Measurements from ENCODE around the gene MAP3K1.
"Not testable (repeated sequence)": the region's sequence is repeated elsewhere in the genome, so short reads cannot be mapped to it uniquely, and the experiment has no call there.

The MAP3K1 gene

DNA sequence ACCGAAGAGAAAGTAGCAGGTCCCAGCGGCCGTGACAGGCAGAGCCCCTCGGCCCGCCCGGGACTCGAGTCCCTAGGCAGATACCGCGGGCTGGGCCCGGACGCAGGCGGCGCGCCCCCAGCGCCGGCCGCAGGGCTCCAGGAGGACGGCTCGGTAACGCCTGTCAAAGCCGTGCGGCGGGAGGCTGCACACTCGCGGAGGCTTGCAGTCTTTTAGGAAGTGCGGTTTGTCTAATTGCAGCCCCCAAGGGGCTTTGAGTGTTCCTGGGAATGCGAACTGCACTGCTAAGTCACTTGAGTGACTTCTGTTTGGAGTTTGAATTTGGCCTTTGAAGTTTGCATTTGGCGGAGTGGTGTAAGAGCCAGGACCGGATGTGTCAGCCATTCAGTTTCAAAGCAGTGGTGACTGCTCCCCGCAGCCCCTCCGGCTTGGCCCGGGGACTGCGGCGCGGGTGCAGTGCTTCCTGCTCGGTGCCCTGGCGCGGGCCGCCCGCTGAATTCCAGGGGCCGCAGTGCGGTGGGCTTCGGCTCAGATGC is 1.3 kb downstream of the MAP3K1 start:
- DNase-seq: peak; percentile 52 to 55

DNA sequence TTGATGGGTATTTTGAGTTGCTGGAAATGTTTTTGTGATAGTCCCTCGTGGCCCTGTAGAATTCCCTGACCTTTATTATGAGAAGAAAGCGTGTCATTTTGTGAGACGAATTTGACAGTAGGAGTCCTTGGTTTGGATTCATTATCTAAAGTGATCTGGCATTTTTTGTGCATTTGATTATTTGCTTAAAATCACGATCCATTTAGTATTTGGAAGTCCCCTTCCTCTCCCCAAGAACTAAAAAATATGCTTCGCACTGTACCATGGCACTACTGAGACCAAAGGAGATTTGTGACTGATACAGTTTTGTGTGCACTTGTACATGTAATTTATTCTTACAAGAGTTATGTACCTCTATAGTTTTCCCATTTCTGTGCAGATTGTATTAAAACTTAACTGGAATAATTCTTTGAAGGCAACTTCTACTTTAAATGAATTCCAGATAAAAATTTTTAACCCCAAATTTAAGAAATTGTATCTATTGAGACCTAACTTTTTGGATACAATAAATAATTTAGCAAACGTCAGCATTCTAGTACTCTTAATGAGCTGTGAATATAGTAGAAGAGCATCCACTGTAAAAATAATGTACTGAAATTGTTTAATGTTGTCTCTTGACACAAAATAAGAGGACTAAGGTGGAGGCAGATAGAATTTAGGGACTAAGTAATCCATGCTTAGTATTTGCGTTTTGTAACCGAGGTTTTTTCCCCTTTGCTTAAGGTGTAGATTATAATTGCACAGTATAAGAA is 2.1 kb downstream of the MAP3K1 start:
- DNase-seq: peak; percentile 45 to 59

DNA sequence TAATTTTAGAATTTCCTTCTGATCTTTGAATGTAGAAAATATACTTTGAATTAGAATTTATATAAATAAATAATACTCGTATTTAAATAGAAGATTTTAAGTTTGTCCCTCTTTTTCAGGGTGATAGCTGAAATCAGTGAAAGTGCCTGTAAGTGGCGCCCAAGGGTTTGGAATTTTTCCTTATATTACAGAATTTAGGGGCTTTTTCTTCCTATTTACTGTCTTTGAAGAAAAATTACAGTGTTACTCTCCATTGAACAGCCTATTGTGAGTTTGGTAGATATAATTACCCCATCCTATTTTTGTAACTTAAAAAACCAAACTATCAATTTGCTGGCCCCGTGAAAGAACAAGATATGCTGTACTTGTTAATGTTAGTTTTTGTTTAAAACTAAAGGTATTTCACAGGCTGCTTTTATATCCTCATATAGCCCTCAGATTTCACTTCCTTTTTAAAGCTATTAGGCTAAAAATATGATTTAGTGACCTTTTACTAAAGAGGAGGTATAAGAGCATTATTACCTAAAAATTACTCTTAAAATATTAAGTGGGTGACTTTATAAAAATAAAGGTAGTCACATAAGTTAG is 3.2 kb downstream of the MAP3K1 start:
- DNase-seq: peak; percentile 77 to 82

DNA sequence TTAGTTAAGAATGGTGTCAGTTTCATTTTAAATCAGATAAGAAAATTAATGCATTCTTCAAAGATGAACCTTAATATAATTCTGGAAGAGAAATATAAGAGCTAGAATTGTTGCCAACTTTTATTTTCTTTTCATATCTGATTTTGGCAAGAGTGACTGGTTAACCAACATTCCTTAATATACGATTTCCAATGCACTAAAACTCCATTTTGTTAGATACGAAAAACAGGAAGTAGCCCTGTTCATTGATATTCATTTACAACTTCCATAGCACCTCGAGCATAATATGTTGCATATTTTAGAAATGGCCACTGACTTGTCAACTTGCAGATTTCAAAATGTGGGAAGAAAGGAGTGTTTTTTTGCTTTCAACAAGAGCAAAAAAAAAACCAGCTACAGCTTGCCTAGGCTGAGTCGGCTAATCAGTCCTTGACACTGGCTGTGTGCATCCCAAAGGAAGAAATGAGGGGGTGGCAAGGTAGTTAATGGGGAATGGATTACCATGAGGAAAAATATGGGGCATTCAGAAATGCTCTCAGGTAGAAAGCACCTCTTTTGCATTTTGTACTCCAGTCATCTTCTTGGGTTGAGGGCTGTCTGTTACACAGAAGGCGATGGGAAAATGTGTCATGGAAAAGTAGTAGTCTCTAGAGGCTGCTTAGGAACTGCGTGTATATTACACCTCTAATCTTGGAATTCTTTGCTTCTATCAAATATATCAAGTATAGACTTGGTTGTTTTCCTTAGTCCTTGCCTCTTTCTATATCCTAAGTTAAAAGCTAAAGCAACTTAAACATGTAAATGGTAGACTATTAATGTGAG is 3.9 kb downstream of the MAP3K1 start:
- DNase-seq: peak; percentile 71 to 85

DNA sequence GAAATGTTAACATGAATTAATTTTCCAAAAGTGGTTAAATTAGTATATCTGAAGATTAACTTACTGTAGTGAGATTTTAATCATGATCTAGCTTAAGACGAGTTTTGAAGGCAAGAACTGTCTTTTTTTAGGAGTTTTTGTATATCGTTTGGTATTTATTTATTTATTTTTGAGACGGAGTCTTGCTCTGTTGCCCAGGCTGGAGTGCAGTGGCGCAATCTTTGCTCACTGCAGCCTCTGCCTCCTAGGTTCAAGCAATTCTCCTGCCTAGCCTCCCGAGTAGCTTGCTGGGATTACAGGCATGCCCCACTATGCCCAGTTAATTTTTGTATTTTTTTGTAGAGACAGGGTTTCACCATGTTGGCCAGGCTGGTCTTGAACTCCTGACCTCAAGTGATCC is 6.5 kb downstream of the MAP3K1 start:
- not testable (repeated sequence) for DNase-seq

DNA sequence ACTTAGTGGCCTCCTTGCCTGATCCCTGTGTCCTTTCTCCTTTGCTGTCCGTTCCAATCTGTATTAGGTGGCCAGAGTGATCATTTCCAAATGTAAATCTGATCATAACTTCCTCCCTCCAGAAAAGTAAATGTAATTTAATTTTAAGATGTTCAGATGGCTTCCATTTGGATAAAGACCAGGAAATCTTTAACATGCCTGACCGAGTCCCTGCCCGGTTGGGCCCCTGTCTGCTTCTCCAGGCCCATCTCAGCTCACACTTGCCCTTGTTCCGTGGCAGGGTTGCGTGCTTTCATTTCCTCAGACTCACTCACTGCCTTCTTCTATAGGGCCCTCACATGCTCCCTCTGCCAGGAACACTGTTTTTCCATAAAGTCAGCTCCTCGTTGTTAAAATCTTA is 7.6 kb downstream of the MAP3K1 start:
- DNase-seq: no peak

DNA sequence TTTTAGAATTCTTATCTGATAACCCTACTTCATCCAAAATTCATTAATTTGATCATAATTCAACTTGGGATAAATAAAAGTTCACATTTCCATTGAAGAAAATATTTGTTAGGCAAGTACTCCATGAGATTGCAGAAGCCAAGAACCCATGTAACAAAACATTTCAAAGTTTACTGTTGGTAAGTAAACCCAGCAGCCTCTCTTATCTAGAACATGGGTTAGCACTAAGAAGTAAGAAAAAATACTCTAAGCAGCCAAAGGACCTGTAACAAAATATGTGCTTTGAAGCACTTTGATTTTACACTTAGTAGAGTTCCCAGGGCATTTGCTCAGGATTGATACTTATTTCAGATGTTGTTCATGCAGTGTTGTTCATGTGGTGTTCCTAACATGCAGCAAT is 8.7 kb downstream of the MAP3K1 start:
- no peak for DNase-seq

DNA sequence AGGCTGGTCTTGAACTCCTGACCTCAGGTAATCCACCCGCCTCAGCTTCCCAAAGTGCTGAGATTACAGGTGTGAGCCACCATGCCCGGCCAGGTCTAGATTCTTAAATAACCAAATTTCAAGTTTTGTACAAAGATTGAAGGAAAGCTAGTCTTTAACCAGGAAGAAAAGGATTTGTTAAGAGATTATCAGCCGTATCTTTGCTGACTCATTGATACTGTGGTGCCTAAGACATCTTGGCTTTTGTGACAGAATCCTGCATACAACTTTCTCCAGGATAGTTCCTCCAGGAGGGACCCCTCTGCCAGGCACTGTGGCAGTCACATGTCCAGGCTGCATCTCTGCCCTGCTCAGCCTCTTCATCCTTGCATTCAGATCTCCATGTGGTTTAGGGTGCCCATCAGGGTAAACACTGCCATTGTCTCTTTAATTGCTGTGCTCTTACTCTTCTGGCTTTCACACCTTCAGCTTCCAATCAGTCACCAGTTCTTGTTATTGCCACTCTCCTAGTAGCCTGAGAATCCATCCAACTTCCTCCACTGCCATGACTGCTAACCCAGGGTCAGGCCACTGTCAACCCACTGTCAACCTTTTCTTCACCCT is 10.0 kb downstream of the MAP3K1 start:
- no peak for DNase-seq

DNA sequence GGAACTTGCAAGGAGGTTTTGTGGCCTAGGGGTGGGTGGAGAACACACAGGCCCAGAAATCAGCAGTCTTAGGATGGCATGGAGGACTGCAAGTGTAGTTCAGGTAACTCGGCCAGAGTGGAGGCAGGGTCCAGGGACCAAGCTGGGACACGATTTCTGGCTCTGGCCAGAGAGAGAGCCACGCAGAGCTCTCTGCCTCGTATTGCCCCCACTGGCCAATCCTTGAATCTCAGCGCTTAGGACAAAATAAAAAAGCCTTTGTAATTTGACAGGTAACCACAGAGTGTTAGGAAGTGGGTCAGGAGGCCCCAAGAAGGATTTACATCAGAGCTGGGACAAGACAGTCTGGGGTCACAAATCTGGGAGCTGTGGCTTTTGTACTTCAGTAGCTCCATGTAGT is 11.7 kb downstream of the MAP3K1 start:
- DNase-seq: no peak

DNA sequence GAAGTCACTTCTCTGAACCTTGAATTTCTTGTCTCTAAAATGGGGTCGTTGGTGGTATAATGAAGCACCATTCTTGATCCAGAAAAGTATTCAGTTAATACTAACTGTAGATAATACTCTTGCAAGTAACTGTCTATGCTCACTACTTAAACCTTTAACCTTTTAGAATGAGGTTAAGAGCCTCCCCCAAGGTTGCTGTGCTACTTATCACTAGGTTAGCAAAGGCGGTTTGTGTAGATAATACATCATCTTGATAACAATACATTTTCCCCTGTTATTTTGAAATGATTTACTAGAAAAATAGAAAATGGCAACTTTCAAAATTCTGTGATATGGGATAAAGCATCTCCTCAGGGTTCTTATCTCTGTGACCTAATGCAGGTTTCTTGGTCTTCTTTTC is 12.6 kb downstream of the MAP3K1 start:
- DNase-seq: no peak

DNA sequence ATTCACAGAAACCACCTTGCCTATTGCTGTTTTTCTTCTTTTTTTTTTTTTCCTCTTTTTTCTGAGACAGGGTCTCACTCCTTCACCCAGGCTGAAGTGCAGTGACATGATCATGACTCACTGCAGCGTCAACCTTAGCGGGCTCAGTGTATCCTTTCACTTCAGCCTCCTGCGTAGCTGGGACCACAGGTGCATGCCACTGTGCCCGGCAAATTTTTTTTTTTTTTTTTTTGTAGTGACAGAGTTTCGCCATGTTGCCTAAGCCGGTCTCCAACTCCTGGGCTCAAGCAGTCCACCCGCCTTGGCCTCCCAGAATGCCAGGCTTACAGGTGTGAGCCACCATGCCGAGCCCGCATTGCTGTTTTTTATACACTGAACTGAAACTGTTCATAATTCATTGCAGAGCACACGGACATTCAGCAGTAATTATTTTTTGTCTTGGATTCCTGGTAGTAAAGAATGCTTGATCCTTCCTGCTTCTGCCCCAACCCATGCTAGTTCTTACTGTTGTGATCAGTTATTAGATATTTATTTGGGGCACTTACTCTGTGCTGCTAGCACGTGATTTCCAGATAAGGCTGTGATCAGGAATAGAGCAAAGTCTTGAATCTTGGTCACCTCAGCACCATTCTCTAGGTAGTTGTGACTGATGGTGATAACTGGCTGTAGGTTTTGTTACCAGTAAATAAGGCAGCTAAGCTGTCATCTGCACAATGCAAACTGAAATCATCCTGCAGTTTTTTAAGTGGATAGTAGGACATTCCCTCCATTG is 14.0 kb downstream of the MAP3K1 start:
- DNase-seq: no peak

DNA sequence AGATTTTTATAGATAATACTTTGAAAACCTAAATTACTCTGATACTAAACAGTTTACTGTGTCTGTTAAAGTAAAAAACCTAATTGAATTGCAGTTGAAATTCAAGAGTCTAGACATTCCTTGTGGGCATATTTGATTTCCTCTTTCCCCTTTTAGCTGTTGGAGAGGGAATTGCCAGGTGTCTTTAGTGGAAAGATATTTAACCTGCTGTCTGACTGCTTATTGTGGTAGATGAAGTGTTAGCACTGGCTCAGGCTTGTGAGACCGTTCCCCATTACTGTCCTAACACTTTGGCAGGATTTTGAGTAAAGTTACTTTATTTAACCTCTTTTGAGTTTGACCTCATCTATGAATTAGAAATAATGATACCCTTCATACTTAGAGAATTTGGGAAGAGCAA is 16.4 kb downstream of the MAP3K1 start:
- DNase-seq: no peak

DNA sequence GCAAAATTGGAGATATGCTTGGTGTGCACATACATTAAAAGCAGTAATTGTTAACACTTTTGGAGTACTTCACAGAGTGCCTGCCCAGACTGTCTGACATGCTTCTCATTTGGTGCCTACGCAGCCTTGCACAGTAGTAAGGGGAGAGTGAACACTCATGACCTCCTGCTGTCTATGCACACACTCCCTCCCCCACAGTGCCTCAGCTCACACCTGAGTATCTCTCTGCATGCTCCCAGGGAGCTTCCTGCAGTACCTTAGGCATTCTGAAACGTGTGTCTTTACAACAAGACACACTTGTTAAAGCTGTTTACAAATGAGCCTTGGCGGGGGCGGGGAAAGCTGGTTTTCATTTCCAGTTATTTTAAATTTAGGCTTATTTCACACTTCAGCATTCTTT is 18.0 kb downstream of the MAP3K1 start:
- no peak for DNase-seq

DNA sequence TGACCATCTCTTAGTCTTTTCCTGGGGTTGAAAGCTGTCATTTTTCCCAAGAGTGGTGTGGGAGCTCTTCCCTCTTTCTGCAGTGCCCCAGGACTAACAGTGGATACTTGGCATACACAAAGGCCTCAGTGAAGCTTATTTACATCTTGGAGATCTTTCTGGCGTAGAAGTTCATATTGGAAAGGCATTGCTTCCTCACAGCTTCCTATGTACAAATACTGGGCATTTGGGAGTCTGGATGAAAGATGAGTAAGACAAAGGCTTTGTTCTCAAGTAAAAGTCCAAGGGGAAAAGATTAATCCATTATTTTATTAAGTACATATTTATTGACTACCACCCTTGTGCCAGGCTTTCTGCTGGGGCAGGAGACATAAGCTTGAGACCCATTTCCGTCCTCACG is 22.0 kb downstream of the MAP3K1 start:
- peak; percentile 64 to 70 for DNase-seq

DNA sequence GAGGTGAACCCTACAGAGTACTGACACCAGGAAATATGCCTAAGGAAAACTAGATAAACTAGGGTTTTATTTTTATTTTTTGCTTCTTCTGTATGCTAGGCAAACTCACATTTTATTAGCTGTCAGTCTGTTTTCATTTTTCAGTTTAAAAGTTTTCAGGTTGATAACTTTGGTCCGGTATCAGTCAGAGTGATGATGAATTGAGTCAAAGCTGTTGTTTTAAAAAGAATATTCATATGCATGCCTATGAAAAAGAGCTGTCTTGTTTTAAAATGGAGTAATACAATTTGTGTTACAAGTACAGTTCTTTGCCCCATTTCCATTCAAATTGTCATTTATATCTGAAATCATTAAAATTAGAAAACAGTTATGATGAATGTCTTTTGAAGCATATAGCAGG is 22.6 kb downstream of the MAP3K1 start:
- no peak for DNase-seq

DNA sequence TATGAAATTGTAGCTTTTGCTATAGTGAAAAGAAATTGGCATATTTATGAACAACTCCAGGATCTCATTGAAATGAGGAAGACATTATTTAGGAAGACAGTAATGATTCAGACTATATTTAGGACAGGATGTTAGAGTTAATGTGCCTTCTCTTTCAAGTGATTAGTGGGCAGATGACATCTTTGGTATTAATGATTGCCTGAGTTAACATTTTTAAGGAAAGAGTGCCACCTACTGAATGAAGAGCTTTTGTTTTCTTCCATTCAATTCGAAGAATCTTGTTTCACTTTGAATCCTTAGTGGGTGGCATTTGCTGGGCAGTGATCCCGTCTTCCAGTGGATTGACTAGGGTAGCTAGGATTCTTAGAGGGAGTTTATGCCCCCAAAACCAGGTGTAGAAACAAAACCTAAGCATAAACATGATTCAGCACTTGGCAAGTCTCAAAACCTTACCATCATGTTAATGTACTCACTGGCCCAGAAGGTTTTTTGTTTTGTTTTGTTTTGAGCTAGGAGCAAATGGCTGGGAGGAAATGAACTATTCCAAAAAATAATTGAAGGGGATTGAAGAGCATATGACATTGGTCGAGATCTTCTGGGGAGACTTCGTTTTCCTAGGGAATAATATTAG is 23.2 kb downstream of the MAP3K1 start:
- peak; percentile 68 to 82 for DNase-seq

DNA sequence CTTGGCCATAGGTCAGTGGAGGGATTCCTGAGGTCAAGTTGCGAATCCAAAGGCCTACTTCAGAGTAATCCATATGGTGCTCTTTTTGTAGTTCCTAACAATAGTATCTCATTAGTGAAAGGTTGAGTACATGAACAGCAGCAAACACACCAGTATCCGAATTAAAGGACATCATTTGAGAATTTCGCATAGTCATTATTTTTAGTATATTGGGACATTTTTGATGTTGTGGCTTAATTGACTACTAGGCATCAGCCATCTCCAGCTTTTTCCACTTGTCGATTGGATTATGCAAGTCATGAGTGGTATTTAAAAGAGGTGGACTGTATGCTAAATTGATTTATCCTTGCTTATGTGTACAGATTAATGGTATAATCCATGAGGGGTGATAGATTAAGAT is 23.7 kb downstream of the MAP3K1 start:
- DNase-seq: no peak

DNA sequence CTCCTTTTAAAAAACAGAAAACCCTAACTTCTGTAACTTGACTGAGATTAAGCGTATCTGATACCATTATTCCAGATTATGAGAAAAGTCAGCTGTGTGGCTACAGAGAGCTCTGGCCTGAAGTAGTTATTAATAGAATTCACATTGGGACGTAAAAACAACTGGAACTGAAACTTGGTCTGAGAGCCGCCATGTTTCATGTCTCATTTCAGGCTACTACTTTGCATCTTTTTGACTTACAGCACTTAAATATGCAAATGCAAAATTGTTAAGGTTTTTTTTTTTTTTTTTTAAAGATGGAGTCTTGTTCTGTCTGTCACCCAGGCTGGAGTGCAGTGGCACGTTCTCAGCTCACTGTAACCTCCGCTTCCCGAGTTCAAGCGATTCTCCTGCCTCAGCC is 25.2 kb downstream of the MAP3K1 start:
- no peak for DNase-seq

DNA sequence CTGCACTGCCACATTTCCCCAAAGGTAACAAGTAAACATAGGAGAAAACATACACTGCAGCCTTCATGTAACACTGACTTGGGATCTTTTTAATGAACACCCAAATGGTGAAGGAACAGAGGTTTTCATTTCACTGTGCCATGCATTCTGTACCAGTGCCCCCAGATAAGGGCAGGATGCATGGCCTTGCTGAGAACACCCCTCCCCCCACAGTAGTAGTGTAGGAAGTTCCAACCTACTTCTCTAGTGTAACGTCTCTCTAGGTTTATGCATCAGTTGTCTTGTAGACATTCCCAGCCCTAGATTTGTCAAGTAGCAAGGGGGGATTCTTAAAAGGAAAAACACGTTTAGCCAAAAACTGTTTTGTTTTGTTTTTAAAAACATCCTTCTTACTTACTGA is 29.9 kb downstream of the MAP3K1 start:
- no peak for DNase-seq

DNA sequence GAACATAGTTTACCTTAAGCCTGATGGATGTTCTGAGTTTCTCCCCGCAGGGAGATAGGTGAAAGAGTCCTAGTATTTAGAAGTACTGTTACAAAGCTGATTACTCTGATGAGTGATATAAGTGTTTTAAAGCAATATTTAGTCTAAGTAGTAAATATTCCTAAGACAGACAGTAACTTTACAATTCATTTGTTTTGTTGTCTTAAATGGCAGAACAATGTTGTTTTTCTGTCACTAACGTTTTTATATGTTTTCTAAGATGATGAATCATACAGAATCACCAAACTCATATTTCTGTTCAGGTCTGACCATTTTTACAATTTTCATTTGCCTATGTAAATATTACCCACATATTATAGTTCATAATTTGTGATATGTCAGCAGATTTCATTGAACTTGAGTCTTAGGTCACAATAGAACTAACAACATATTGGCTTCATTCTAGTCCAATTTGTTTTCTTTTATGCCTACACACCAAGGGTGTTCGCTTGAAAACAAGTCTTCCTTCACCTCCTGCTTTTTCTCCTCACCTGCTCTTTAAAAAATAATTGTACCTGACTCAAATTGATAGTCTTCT is 30.6 kb downstream of the MAP3K1 start:
- no peak for DNase-seq

DNA sequence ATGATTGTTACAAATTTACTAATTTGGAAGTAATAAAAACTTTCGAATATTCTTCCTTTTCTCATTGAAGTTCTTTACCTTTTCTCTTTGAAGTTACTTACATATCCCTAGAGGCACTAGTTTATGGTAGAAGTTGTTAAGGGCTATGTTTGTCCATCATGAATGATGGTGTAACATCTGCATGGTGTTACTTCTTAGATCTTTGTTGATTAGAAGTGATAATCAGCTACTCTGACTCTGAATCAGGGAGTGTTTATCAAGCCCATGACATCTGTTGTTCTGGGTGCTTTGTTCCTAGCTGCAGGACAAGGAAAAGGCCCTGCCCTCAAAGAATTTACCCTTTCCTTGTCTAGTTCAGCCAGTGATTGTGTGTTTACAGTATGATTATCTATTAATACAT is 32.9 kb downstream of the MAP3K1 start:
- no peak for DNase-seq

DNA sequence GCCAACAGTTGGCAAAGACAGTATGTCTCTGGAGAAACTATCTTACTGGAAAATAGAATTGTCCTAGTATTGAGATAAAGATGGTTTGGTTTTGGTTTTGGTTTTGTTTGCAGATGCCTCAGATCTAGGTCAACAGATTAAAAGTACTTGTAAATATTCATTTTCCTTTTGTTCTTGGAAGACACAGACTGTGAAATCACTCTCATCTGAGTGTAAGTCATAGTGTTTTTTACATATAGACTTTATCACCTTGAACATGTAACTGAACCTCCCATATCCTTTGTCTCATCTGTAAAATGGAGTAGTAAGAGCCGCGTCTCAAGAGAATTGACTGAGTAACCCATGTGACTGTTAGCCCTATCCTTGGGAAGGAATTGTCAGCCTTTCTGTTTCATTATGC is 34.3 kb downstream of the MAP3K1 start:
- no peak for DNase-seq
